ENCODE measurements around the gene TNK2.
"Not testable (repeated sequence)": the region's sequence is repeated elsewhere in the genome, so short reads cannot be mapped to it uniquely, and the experiment has no call there.

TNK2 gene

GRCh38 chr3:195822131-195822696 lies 86.1 kb downstream of the TNK2 start:
- no peak for DNase-seq (ENCODE audit: low read depth in 2 of 2)

GRCh38 chr3:195821403-195822130 lies 86.8 kb downstream of the TNK2 start:
- no peak for DNase-seq (ENCODE audit: low read depth in 2 of 2)

- DNase-seq (ENCODE audit: low read depth in 2 of 2), result no peak
These were observed 87.5 kb downstream of the TNK2 start for GRCh38 chr3:195820901-195821300.

- DNase-seq (ENCODE audit: low read depth in 2 of 2), result no peak
These were observed 88.2 kb downstream of the TNK2 start for GRCh38 chr3:195820186-195820585.

- no peak for DNase-seq (ENCODE audit: low read depth in 2 of 2)
These were observed 90.0 kb downstream of the TNK2 start for GRCh38 chr3:195818301-195818700.

- DNase-seq (ENCODE audit: low read depth in 2 of 2), result no peak
These were observed 90.7 kb downstream of the TNK2 start for GRCh38 chr3:195817578-195818135.

GRCh38 chr3:195816276-195816913 lies 92.0 kb downstream of the TNK2 start:
- not testable (repeated sequence) for DNase-seq (ENCODE audit: low read depth in 2 of 2)

- peak; percentile 7 to 14 for DNase-seq (ENCODE audit: low read depth in 2 of 2)
These were observed 93.1 kb downstream of the TNK2 start for GRCh38 chr3:195815169-195815771.

- DNase-seq (ENCODE audit: low read depth in 2 of 2), result no peak
These were observed 94.3 kb downstream of the TNK2 start for GRCh38 chr3:195813916-195814640.

All from stimulated activated CD8-positive, alpha-beta memory T cell treated with anti-CD3 and anti-CD28 coated beads, Interleukin-15, amount 100 ng/mL, for 48 hours (primary cell).